ENCODE measurements around the gene APLP1.
"Not testable (repeated sequence)": the region's sequence is repeated elsewhere in the genome, so short reads cannot be mapped to it uniquely, and the experiment has no call there.

The APLP1 gene

GRCh38 chr19:35868172-35868822 lies at the start of gene APLP1:
Gene APLP1, plus strand, starts transcription at chr19:35868574. Its CDS starts 63 bp downstream, at chr19:35868637.
- peak; percentile 85 for DNase-seq

GRCh38 chr19:35822579-35822978 lies 45.8 kb upstream of the APLP1 start:
- DNase-seq, result no peak

DNA sequence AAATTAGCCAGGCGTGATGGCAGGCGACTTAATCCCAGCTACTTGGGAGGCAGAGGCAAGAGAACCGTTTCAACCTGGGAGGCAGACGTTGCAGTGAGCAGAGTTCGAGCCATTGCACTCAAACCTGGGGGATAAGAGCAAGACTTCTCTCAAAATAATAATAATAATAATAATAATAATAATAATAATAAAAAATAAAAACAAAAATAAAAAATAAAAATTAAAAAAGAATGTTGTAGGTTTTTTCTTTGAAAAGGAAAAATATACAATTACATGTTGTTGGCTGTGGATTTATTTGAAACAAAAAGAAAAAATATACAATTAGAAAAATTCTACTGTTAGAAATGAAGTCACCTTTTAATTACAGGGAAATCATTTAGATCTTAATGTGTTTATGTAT lies 44.2 kb upstream of the APLP1 start:
- no peak for DNase-seq

GRCh38 chr19:35828692-35829301 lies 39.6 kb upstream of the APLP1 start:
- no peak for DNase-seq

DNA sequence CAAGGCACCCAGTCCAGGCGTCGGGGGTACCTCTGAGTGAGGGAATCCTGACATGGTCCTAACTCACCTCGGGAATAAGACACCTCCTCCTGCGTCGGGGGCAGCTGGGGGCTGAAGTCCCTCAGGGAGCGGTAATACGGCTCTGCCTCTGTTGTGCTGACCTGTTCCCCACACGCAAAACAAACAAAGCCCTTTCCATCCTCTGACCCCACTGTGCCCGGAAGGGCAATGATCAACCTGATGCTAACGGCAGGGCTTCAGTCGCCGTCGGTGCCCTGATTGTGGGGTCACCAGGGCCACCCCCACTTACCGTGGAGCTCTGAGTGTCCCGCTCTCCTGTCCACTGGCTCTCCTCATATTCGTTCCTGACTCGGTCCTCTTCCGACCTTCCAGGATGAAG lies 37.4 kb upstream of the APLP1 start:
- DNase-seq, result no peak

DNA sequence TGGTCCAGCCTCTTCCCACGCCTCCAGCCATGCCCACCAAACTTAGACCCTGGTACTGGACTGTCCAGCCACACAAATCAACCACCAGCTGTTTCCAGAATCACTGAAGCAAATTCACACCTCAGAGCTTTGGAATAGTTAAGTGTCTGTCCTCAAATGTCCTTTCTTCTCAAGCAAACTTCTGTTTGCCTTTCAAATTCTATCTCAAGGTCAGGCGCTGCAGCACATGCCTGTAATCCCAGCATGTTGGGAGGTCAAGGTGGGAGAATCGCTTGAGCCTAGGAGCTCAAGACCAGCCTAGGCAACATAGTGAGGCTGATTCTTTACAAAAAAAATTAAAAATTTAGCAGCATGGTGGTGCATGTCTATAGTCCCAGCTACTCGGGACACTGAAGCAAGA lies 36.3 kb upstream of the APLP1 start:
- no peak for DNase-seq

- DNase-seq, result no peak
Observed at GRCh38 chr19:35833972-35834371, 34.4 kb upstream of the APLP1 start.

GRCh38 chr19:35836096-35836495 lies 32.3 kb upstream of the APLP1 start:
- DNase-seq, result not testable (repeated sequence)

- no peak for DNase-seq
Observed at GRCh38 chr19:35841961-35842595, 26.3 kb upstream of the APLP1 start.

- no peak for DNase-seq
Observed at GRCh38 chr19:35842666-35843272, 25.6 kb upstream of the APLP1 start.

DNA sequence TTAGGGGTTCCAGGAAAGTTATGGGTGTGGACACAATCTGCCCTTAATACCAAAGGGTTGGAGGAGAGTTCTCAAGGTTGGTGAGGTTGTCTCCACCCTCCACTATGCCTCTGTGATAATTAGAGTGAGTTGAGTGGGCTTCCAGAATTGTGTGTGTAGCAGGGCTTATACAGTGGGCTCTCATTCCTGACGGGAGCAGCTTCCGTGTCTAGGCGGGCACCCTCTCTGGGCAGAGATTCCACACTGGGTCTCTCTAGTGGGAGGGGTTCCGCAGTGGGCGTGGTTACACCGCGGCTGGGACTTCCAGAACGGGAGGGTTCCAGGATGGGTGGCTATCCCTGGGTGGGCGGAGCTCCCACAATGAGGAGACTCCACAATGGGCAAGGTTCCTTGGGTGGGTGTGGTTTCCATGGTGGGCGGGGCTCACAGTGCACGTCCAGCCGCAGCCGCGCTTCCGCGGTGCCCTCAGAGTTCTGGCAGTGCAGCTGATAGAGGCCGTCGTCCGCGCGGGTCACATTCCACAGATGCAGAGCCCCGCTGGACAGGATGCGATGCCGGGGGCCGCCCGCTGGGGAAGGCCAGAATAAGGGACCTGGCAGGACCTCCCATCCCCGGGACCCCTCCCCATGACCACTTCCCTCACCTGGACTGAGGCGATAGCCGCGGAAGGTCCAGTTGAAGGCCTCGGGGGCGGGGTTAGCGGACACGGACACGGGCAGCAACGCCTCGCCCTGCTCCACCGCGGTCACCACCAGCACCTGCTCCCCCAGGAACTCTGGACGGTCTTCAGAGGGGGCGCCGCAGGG lies 24.5 kb upstream of the APLP1 start:
- DNase-seq, result peak; percentile 81

- no peak for DNase-seq
Observed at GRCh38 chr19:35844482-35845214, 23.7 kb upstream of the APLP1 start.

DNA sequence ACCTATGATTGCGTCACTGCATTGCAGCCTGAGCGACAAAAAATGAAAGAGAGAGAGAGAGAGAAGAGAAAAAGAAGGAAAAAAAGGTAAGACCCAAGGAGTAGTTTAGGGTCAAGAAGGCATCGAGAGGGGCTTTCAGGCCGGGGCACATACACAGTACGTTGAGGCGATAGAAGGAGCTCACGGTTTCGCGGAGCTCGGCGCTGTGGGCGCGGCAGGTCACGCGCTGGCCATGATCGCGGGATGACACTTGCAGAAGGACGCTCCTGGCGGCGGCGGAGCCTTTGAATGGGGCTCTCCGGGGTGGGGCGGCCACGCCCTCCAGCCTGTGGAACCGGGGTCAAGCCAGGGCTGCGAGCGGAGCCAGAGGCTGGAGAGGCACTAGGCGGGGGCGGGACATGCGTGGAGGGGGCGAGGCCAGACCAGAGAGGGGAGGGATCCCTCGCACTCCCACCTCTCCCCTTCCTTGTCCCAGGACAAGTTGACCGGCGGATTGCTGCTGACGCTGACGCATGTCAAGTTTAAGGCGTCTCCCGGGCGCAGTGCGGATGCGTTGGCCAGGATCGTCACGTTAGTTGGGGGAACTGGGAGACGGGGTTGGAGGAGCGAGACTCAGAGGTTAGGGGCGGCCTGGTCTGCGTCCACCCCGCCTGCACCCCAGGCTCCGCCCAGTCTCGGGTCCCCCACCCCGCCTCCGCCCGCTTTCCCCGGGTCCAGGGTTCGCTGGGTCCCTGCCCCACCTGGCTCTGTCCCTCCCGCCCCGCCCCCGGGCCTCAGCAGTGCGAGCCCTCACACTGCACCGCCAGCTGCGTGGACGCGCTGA lies 22.9 kb upstream of the APLP1 start:
- DNase-seq, result peak; percentile 75

- peak; percentile 34 for DNase-seq
Observed at GRCh38 chr19:35846038-35846668, 22.2 kb upstream of the APLP1 start.

- no peak for DNase-seq
Observed at GRCh38 chr19:35847911-35848310, 20.5 kb upstream of the APLP1 start.

GRCh38 chr19:35848486-35848885 lies 19.9 kb upstream of the APLP1 start:
- no peak for DNase-seq

GRCh38 chr19:35848919-35849505 lies 19.4 kb upstream of the APLP1 start:
- no peak for DNase-seq

DNA sequence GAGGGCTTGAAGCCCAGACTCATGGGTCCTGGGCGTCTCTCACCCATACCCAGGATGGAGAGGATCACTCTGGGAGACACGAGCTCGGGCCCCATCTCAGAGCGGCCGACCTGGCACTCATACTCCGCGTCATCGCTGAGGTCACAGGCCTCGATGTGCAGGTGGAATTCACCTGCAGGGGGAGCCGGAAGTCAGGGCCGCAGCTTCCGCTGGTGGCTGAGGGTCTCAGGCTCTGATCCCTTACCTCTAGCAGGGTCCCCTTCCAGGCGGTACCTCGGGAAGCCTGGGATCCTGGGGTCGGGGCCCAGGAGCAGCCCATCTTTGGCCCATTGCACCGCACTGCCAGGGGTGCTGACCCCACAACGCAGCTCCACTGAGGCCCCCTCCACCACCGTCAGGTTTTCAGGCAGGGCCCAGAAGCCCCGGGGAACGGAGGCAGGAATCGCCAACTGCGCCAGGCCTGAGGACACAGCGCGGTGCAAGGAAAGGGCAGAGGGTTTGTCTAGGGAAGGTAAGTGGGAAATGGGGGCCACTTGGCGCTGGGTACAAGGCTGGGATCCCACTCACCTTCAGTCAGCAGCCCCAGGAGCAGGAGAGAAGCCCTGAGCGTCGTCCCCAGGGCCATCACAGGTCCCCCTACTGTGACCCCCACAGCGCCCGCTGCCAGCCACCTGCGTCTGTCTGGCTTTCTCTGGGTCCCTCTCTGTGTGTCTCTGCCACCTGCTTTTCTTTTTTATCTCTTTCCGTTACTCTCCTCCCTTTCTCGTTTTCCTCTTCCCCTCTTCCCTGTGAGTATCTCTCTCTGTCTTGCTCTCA lies 17.0 kb upstream of the APLP1 start:
- DNase-seq, result peak; percentile 67

GRCh38 chr19:35852029-35852780 lies 16.2 kb upstream of the APLP1 start, which contains the start of gene NPHS1:
Gene NPHS1, minus strand, starts transcription at chr19:35852504. Its CDS starts 667 bp downstream, at chr19:35851837.
- DNase-seq, result peak; percentile 83

Data from NCI-H82 (cell line).